ENCODE measurements around the gene CCNL1. TPM values are rescaled to one million over a fixed set of nuclear protein-coding genes. Genes with fewer than 3 reads are reported as not detected.

CCNL1 gene
- total and polyA plus RNA-seq, 2 of the 4 experiments (the other 2 are of a cell fraction), result 60.9 to 83.3 TPM

DNA sequence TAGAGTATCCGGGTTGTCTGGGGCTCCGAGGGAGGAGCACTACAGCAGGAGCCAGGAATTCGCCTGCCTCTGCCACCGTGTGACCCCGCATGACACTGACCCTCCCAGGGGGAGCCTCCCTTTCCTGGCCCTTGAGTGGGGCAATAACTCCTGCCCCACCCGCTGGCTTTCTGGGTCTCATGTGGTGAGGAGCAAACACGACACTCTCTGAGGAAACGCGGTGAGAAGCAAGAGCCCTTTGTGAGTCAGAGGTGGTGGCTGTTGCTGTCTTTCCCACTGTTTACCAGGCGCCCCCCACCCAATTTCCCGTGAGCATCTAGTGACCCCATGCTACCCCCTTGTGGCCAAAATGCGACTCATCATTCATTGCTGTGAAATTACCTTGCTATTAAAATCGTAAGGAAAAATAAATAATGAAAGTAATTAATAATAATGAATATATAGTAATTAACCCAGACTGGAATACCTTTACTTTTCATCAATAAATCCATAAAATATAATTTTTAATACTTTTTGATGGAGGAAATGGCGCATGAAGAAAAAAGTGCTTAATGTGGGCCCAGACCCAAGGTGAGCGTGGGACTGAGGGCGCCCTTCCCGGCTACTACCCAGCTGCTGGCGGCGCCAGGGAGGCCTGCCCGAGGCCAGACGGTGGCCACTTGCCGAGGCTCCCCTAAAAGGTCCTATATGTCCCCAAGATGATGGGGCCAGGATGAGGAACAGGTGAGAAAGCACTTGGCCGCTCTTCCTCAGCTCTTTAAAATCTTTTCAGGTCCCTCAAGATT lies 29.3 kb downstream of the CCNL1 start (continued):
- TF ChIP-seq SMC3 (IDR thresholded peaks at IDR 0.05; ENCODE audit: low read depth, low read length) (peak; percentile 50), POLR2A (IDR thresholded peaks at IDR 0.05; ENCODE audit: low read depth, low read length) (no peak), RFX5 (IDR thresholded peaks at IDR 0.05; ENCODE audit: low read depth, low read length) (no peak), CEBPB (IDR thresholded peaks at IDR 0.05; ENCODE audit: low read depth, low read length) (peak; percentile 70), MXI1 (IDR thresholded peaks at IDR 0.05; ENCODE audit: borderline replicate concordance, low read depth, low read length) (no peak), CHD1 (IDR thresholded peaks at IDR 0.05; ENCODE audit: low read depth, low read length) (no peak)

Data from IMR-90 (cell line).